ENCODE data around the gene PLEKHH1. TPM values are rescaled to one million over a fixed set of nuclear protein-coding genes. Genes with fewer than 3 reads are reported as not detected.

The PLEKHH1 gene
- total RNA-seq, 1 donor from 2014 or later, result 3.3 TPM

DNA sequence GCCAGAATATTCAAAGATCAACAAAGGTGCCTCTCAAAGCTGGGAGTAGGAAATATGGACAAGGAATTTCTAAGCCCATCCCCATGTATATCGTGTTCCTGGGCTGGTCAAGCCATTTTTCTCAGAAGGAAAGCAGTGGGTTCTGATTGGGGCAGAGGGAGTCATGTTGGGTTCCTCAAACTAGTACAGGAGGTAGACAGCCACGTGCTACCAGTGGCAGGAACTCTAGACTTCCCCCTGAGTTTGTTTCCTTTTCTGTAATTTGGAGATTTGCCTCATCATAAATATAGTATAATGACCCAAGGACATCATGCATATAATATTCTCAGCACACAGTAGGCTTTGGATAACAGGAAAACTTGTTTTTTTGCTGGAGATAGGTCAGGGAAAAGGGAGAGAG, 16.4 kb upstream of the PLEKHH1 start:
- Histone ChIP-seq H4K20me1 (ENCODE audit: insufficient read depth, low read length) (no peaks in the 10 kb centered on the region), H3K4me1 (ENCODE audit: insufficient read depth, low read length) (no peaks in the 10 kb centered on the region), H3K27ac (ENCODE audit: low read depth, low read length) (no peak overlapping the region), H3K9ac (ENCODE audit: low read length) (no peak overlapping the region), H3K4me2 (ENCODE audit: low read length) (no peak overlapping the region), H2AFZ (ENCODE audit: low read depth, low read length) (no peak overlapping the region), H3K36me3 (ENCODE audit: insufficient read depth, low read length) (no peaks in the 10 kb centered on the region), H3K27me3 (ENCODE audit: insufficient read depth, low read length) (peaks cover 45% of the 10 kb centered on the region), H3K4me3 (ENCODE audit: insufficient read depth, low read depth, low read length) (no peak overlapping the region), H3K79me2 (ENCODE audit: insufficient read depth, low read length) (no peaks in the 10 kb centered on the region), H3K9me3 (ENCODE audit: insufficient read depth, low read depth, low read length) (no peaks in the 10 kb centered on the region)
- Mint-ChIP-seq H3K4me1 (ENCODE audit: low read depth, unreplicated experiment) (no peaks in the 10 kb centered on the region), H3K36me3 (ENCODE audit: low read depth, unreplicated experiment) (no peaks in the 10 kb centered on the region), H3K27me3 (ENCODE audit: low read depth, unreplicated experiment) (peaks cover 53% of the 10 kb centered on the region), H3K27ac (ENCODE audit: unreplicated experiment) (no peak overlapping the region), H3K4me3 (ENCODE audit: unreplicated experiment) (peak overlapping the region; percentile 61), H3K9me3 (ENCODE audit: unreplicated experiment) (no peaks in the 10 kb centered on the region)
- TF ChIP-seq CTCF (IDR thresholded peaks at IDR 0.05; ENCODE audit: insufficient read depth, low read depth, low read length) (no peak), EZH2 (IDR thresholded peaks at IDR 0.05; ENCODE audit: insufficient read depth, low read length) (no peak)
- no peak for FAIRE-seq
- no peak for DNase-seq (ENCODE audit: low read depth)

- Mint-ChIP-seq H3K4me3 (ENCODE audit: unreplicated experiment) (no peak overlapping the region), H3K4me1 (ENCODE audit: low read depth, unreplicated experiment) (no peaks in the 10 kb centered on the region), H3K9me3 (ENCODE audit: unreplicated experiment) (no peaks in the 10 kb centered on the region), H3K27ac (ENCODE audit: unreplicated experiment) (no peak overlapping the region), H3K27me3 (ENCODE audit: low read depth, unreplicated experiment) (peaks cover 53% of the 10 kb centered on the region), H3K36me3 (ENCODE audit: low read depth, unreplicated experiment) (no peaks in the 10 kb centered on the region)
- H3K79me2 ChIP-seq (ENCODE audit: insufficient read depth, low read length), result no peaks in the 10 kb centered on the region
- FAIRE-seq (no peak), DNase-seq (ENCODE audit: low read depth) (peak; percentile 23)
- no peak overlapping the region for H3K27ac ChIP-seq (ENCODE audit: low read depth, low read length)
- no peak overlapping the region for H3K4me3 ChIP-seq (ENCODE audit: insufficient read depth, low read depth, low read length)
- TF ChIP-seq EZH2 (IDR thresholded peaks at IDR 0.05; ENCODE audit: insufficient read depth, low read length) (no peak), CTCF (IDR thresholded peaks at IDR 0.05; ENCODE audit: insufficient read depth, low read depth, low read length) (no peak)
- peaks cover 46% of the 10 kb centered on the region for H3K27me3 ChIP-seq (ENCODE audit: insufficient read depth, low read length)
- no peak overlapping the region for H3K9ac ChIP-seq (ENCODE audit: low read length)
- no peaks in the 10 kb centered on the region for H3K36me3 ChIP-seq (ENCODE audit: insufficient read depth, low read length)
- H4K20me1 ChIP-seq (ENCODE audit: insufficient read depth, low read length), result no peaks in the 10 kb centered on the region
- no peaks in the 10 kb centered on the region for H3K4me1 ChIP-seq (ENCODE audit: insufficient read depth, low read length)
- no peaks in the 10 kb centered on the region for H3K9me3 ChIP-seq (ENCODE audit: insufficient read depth, low read depth, low read length)
- no peak overlapping the region for H3K4me2 ChIP-seq (ENCODE audit: low read length)
- H2AFZ ChIP-seq (ENCODE audit: low read depth, low read length), result no peak overlapping the region
Observed at GRCh38 chr14:67517083-67517482, 16.0 kb upstream of the PLEKHH1 start.

GRCh38 chr14:67519406-67519805, 13.7 kb upstream of the PLEKHH1 start:
- no peaks in the 10 kb centered on the region for H3K9me3 ChIP-seq (ENCODE audit: insufficient read depth, low read depth, low read length)
- H3K4me3 ChIP-seq (ENCODE audit: insufficient read depth, low read depth, low read length), result no peak overlapping the region
- no peaks in the 10 kb centered on the region for H3K4me1 ChIP-seq (ENCODE audit: insufficient read depth, low read length)
- no peaks in the 10 kb centered on the region for H3K79me2 ChIP-seq (ENCODE audit: insufficient read depth, low read length)
- H3K36me3 Mint-ChIP-seq (ENCODE audit: low read depth, unreplicated experiment), result no peaks in the 10 kb centered on the region
- H3K27ac ChIP-seq (ENCODE audit: low read depth, low read length), result no peak overlapping the region
- H3K36me3 ChIP-seq (ENCODE audit: insufficient read depth, low read length), result no peaks in the 10 kb centered on the region
- H3K9me3 Mint-ChIP-seq (ENCODE audit: unreplicated experiment), result no peaks in the 10 kb centered on the region
- no peak overlapping the region for H2AFZ ChIP-seq (ENCODE audit: low read depth, low read length)
- no peak for TF ChIP-seq EZH2 (IDR thresholded peaks at IDR 0.05; ENCODE audit: insufficient read depth, low read length)
- TF ChIP-seq CTCF (IDR thresholded peaks at IDR 0.05; ENCODE audit: insufficient read depth, low read depth, low read length), result no peak
- no peak overlapping the region for H3K4me2 ChIP-seq (ENCODE audit: low read length)
- FAIRE-seq (no peak), DNase-seq (ENCODE audit: low read depth) (no peak)
- H3K4me1 Mint-ChIP-seq (ENCODE audit: low read depth, unreplicated experiment), result peaks cover 3% of the 10 kb centered on the region
- H3K9ac ChIP-seq (ENCODE audit: low read length), result no peak overlapping the region
- peaks cover 50% of the 10 kb centered on the region for H3K27me3 Mint-ChIP-seq (ENCODE audit: low read depth, unreplicated experiment)
- no peaks in the 10 kb centered on the region for H4K20me1 ChIP-seq (ENCODE audit: insufficient read depth, low read length)
- H3K27me3 ChIP-seq (ENCODE audit: insufficient read depth, low read length), result peaks cover 64% of the 10 kb centered on the region
- H3K27ac Mint-ChIP-seq (ENCODE audit: unreplicated experiment), result no peak overlapping the region
- H3K4me3 Mint-ChIP-seq (ENCODE audit: unreplicated experiment), result no peak overlapping the region
